Hepatocyte (in vitro differentiated cells): ENCODE data around the gene UBE2O.

Experiments
- CTCF ChIP-seq: fragments of 200-600 bp; sonication (generic); IDR thresholded peaks from 2 replicates; pipeline ENCODE4 v1.5.1; 2016; ENCODE audit warnings: antibody characterized with exemption, mild to moderate bottlenecking; ENCODE audit not compliant: poor library complexity
- EZH2 ChIP-seq: fragments of 200-600 bp; sonication (generic); IDR thresholded peaks from 2 replicates; pipeline ENCODE4 v1.6.1; 2016; ENCODE audit warnings: antibody characterized with exemption, mild to moderate bottlenecking, borderline replicate concordance
- EZH2phosphoT487 ChIP-seq: fragments of 200-600 bp; sonication (generic); IDR thresholded peaks from one replicate; pipeline ENCODE4 v1.6.1; 2018; ENCODE audit warnings: antibody characterized with exemption, mild to moderate bottlenecking, low read depth, moderate library complexity; ENCODE audit not compliant: unreplicated experiment, severe bottlenecking

- TF ChIP-seq CTCF (no peak), EZH2 (no peak), EZH2phosphoT487 (no peak)
These were observed 48.3 kb upstream of the UBE2O start, which contains the start of gene RHBDF2 for GRCh38 chr17:76501018-76501826.
